Hepatocyte (in vitro differentiated cells): ENCODE data around the gene ATN1.

Experiments
- CTCF ChIP-seq: fragments of 200-600 bp; sonication (generic); IDR thresholded peaks from 2 replicates; pipeline ENCODE4 v1.5.1; 2016; ENCODE audit warnings: antibody characterized with exemption, mild to moderate bottlenecking; ENCODE audit not compliant: poor library complexity
- EZH2 ChIP-seq: fragments of 200-600 bp; sonication (generic); IDR thresholded peaks from 2 replicates; pipeline ENCODE4 v1.6.1; 2016; ENCODE audit warnings: antibody characterized with exemption, mild to moderate bottlenecking, borderline replicate concordance
- EZH2phosphoT487 ChIP-seq: fragments of 200-600 bp; sonication (generic); IDR thresholded peaks from one replicate; pipeline ENCODE4 v1.6.1; 2018; ENCODE audit warnings: antibody characterized with exemption, mild to moderate bottlenecking, low read depth, moderate library complexity; ENCODE audit not compliant: unreplicated experiment, severe bottlenecking

GRCh38 chr12:6917491-6918231, 10.1 kb upstream of the ATN1 start:
- TF ChIP-seq EZH2 (no peak), CTCF (no peak), EZH2phosphoT487 (no peak)
